ENCODE measurements around the gene XIRP2. TPM values are rescaled to one million over a fixed set of nuclear protein-coding genes. Genes with fewer than 3 reads are reported as not detected.

Gene XIRP2
- total and polyA plus RNA-seq, 4 donors = under 0.01 to 0.14 (median 0.01) TPM; not detected in 1

DNA sequence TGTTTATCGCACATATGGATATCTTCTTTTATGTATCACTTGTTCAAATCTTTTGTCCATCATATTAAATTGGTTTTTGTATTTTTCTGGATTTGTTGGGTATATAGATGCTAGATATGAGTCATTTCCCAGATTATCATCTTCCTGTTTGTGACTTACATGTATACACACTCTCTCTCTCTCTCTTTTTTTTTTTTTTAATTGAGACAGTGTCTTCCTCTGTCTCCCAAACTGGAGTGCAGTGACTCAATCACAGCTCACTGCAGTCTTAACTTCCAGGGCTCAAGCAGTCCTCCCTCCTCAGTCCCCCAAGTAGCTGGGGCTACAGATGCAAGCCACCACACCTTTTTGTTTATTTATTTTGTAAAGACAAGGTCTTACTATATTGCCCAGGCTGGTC, 43.8 kb downstream of the XIRP2 start:
- Histone ChIP-seq H3K36me3 (ENCODE audit: control insufficient read depth in 4 of 4, insufficient read depth in 3 of 4, low read depth in 1 of 4, low read length in 3 of 4) (no peaks in the 10 kb centered on the region), H3K9ac (ENCODE audit: low read depth in 1 of 2, low read length in 2 of 2) (no peak overlapping the region), H3K4me3 (ENCODE audit: low read depth in 1 of 3, low read length in 3 of 3) (no peak overlapping the region), H3K4me1 (ENCODE audit: control insufficient read depth in 4 of 4, insufficient read depth in 4 of 4, low read length in 3 of 4) (no peaks in the 10 kb centered on the region), H3K27me3 (ENCODE audit: control insufficient read depth in 4 of 4, insufficient read depth in 4 of 4, low read length in 3 of 4) (no peaks in the 10 kb centered on the region), H3K27ac (ENCODE audit: low read depth in 1 of 2, low read length in 2 of 2) (no peak overlapping the region), H3K9me3 (ENCODE audit: control insufficient read depth in 4 of 4, low read length in 3 of 4) (peaks cover 0 to 3% (median 0%) of the 10 kb centered on the region in 4 donors)
- no peak for DNase-seq (ENCODE audit: low spot score)
- WGBS = 96% methylated on average over 1 of the region's 1 CpG
- TF ChIP-seq, protein P1, sequence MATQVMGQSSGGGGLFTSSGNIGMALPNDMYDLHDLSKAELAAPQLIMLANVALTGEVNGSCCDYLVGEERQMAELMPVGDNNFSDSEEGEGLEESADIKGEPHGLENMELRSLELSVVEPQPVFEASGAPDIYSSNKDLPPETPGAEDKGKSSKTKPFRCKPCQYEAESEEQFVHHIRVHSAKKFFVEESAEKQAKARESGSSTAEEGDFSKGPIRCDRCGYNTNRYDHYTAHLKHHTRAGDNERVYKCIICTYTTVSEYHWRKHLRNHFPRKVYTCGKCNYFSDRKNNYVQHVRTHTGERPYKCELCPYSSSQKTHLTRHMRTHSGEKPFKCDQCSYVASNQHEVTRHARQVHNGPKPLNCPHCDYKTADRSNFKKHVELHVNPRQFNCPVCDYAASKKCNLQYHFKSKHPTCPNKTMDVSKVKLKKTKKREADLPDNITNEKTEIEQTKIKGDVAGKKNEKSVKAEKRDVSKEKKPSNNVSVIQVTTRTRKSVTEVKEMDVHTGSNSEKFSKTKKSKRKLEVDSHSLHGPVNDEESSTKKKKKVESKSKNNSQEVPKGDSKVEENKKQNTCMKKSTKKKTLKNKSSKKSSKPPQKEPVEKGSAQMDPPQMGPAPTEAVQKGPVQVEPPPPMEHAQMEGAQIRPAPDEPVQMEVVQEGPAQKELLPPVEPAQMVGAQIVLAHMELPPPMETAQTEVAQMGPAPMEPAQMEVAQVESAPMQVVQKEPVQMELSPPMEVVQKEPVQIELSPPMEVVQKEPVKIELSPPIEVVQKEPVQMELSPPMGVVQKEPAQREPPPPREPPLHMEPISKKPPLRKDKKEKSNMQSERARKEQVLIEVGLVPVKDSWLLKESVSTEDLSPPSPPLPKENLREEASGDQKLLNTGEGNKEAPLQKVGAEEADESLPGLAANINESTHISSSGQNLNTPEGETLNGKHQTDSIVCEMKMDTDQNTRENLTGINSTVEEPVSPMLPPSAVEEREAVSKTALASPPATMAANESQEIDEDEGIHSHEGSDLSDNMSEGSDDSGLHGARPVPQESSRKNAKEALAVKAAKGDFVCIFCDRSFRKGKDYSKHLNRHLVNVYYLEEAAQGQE (IDR thresholded peaks at IDR 0.05) = no peak
- no peak for TF ChIP-seq RAD21 (IDR thresholded peaks at IDR 0.05)
- no peak for TF ChIP-seq NR2F2 (IDR thresholded peaks at IDR 0.05)
- no peak for TF ChIP-seq SP1 (IDR thresholded peaks at IDR 0.05)
- TF ChIP-seq FOXA2 (IDR thresholded peaks at IDR 0.05) = no peak
- TF ChIP-seq, protein P2, sequence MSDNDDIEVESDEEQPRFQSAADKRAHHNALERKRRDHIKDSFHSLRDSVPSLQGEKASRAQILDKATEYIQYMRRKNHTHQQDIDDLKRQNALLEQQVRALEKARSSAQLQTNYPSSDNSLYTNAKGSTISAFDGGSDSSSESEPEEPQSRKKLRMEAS (IDR thresholded peaks at IDR 0.05) = no peak
- TF ChIP-seq JUND (IDR thresholded peaks at IDR 0.05) = no peak
- TF ChIP-seq, protein P3, sequence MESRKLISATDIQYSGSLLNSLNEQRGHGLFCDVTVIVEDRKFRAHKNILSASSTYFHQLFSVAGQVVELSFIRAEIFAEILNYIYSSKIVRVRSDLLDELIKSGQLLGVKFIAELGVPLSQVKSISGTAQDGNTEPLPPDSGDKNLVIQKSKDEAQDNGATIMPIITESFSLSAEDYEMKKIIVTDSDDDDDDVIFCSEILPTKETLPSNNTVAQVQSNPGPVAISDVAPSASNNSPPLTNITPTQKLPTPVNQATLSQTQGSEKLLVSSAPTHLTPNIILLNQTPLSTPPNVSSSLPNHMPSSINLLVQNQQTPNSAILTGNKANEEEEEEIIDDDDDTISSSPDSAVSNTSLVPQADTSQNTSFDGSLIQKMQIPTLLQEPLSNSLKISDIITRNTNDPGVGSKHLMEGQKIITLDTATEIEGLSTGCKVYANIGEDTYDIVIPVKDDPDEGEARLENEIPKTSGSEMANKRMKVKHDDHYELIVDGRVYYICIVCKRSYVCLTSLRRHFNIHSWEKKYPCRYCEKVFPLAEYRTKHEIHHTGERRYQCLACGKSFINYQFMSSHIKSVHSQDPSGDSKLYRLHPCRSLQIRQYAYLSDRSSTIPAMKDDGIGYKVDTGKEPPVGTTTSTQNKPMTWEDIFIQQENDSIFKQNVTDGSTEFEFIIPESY (IDR thresholded peaks at IDR 0.05) = no peak
- no peak for TF ChIP-seq HNF4A (conservative IDR thresholded peaks at IDR 0.05)
- TF ChIP-seq, protein P4, sequence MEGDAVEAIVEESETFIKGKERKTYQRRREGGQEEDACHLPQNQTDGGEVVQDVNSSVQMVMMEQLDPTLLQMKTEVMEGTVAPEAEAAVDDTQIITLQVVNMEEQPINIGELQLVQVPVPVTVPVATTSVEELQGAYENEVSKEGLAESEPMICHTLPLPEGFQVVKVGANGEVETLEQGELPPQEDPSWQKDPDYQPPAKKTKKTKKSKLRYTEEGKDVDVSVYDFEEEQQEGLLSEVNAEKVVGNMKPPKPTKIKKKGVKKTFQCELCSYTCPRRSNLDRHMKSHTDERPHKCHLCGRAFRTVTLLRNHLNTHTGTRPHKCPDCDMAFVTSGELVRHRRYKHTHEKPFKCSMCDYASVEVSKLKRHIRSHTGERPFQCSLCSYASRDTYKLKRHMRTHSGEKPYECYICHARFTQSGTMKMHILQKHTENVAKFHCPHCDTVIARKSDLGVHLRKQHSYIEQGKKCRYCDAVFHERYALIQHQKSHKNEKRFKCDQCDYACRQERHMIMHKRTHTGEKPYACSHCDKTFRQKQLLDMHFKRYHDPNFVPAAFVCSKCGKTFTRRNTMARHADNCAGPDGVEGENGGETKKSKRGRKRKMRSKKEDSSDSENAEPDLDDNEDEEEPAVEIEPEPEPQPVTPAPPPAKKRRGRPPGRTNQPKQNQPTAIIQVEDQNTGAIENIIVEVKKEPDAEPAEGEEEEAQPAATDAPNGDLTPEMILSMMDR (IDR thresholded peaks at IDR 0.05; ENCODE audit: low read depth, low read length, missing input control) = no peak
- no peak for TF ChIP-seq YY1 (IDR thresholded peaks at IDR 0.05)

DNA sequence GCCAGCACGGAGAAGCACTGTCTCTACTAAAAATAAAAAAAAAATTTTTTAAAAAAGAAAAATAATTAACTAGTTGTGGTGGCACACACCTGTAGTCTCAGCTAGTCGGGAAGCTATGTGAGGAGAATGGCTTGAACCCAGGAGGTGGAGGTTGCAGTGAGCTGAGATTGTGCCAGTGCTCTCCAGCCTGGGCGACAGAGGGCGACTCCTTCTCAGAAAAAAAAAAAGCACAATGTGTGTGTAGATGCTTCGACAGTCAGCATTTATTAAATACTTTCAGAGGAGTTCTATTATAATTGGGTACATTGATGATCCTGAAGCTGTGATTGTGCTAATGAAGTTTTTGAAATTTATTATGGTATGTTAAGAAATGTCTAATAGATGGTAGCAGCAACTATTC, 46.5 kb downstream of the XIRP2 start:
- no peaks in the 10 kb centered on the region for H3K9me3 ChIP-seq (ENCODE audit: control insufficient read depth in 4 of 4, low read length in 3 of 4)
- H3K27me3 ChIP-seq (ENCODE audit: control insufficient read depth in 4 of 4, insufficient read depth in 4 of 4, low read length in 3 of 4) = no peaks in the 10 kb centered on the region
- WGBS = 71% methylated on average over 5 of the region's 5 CpGs
- no peak overlapping the region for H3K9ac ChIP-seq (ENCODE audit: low read depth in 1 of 2, low read length in 2 of 2)
- H3K4me1 ChIP-seq (ENCODE audit: control insufficient read depth in 4 of 4, insufficient read depth in 4 of 4, low read length in 3 of 4) = no peaks in the 10 kb centered on the region
- DNase-seq (ENCODE audit: low spot score) = no peak
- no peaks in the 10 kb centered on the region for H3K36me3 ChIP-seq (ENCODE audit: control insufficient read depth in 4 of 4, insufficient read depth in 3 of 4, low read depth in 1 of 4, low read length in 3 of 4)
- H3K27ac ChIP-seq (ENCODE audit: low read depth in 1 of 2, low read length in 2 of 2) = no peak overlapping the region
- no peak overlapping the region for H3K4me3 ChIP-seq (ENCODE audit: low read depth in 1 of 3, low read length in 3 of 3)
- TF ChIP-seq TAF1 (conservative IDR thresholded peaks at IDR 0.05) = no peak
- TF ChIP-seq, protein P5, sequence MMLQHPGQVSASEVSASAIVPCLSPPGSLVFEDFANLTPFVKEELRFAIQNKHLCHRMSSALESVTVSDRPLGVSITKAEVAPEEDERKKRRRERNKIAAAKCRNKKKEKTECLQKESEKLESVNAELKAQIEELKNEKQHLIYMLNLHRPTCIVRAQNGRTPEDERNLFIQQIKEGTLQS (IDR thresholded peaks at IDR 0.05) = no peak
- no peak for TF ChIP-seq NR2F2 (IDR thresholded peaks at IDR 0.05)
- TF ChIP-seq, protein P3 (IDR thresholded peaks at IDR 0.05) = no peak
- no peak for TF ChIP-seq GABPA (IDR thresholded peaks at IDR 0.05 in 1 of 2, conservative IDR thresholded peaks at IDR 0.05 in 1 of 2)
- no peak for TF ChIP-seq HNF4G (IDR thresholded peaks at IDR 0.05)
- TF ChIP-seq EGR1 (IDR thresholded peaks at IDR 0.05; ENCODE audit: low read depth in 2 of 2) = no peak
- TF ChIP-seq, protein P1 (IDR thresholded peaks at IDR 0.05) = no peak
- no peak for TF ChIP-seq YY1 (IDR thresholded peaks at IDR 0.05)
- no peak for TF ChIP-seq JUND (IDR thresholded peaks at IDR 0.05)

Data from liver (tissue), 9 donors.